HL-60 (cell line): ENCODE data around the gene NUP210.
"Not testable (repeated sequence)": the region's sequence is repeated elsewhere in the genome, so short reads cannot be mapped to it uniquely, and the experiment has no call there.

ENCODE experiments used
- DNase-seq, 2 experiments: peaks; one replicate each; pipeline ENCODE4 v3.0.0-alpha.2; 2010 to 2020; ENCODE audit warnings: low read depth in 1 of 2, low spot score in 1 of 2
- H3K27ac ChIP-seq: fragments of 250-450 bp; sonication (Bioruptor Pico); replicated peaks from 2 replicates; pipeline ENCODE4 v1.5.1; 2020; ENCODE audit warnings: mild to moderate bottlenecking, moderate library complexity
- H3K27me3 ChIP-seq: fragments of 250-450 bp; sonication (Bioruptor Pico); 2 replicates; pipeline ENCODE4 v1.5.1; 2021; ENCODE audit warnings: mild to moderate bottlenecking, moderate library complexity; ENCODE audit not compliant: insufficient read depth, poor library complexity, severe bottlenecking
- H3K4me3 ChIP-seq: replicated peaks from 2 replicates; pipeline ENCODE4 v1.5.1; 2011; ENCODE audit warnings: mild to moderate bottlenecking, control low read depth, low read length; ENCODE audit not compliant: insufficient read depth
- GABPA ChIP-seq: IDR thresholded peaks from 2 replicates; pipeline ENCODE4 v1.6.1; 2012; ENCODE audit warnings: low read depth
- POLR2AphosphoS5 ChIP-seq: IDR thresholded peaks from 2 replicates; pipeline ENCODE4 v1.6.1; 2012; ENCODE audit warnings: low read depth
- SPI1 ChIP-seq: IDR thresholded peaks from 2 replicates; pipeline ENCODE4 v1.6.1; 2012; ENCODE audit warnings: low read depth, mild to moderate bottlenecking, borderline replicate concordance
- TF ChIP-seq, protein P1 (sequence below): IDR thresholded peaks from one replicate; pipeline ENCODE4 v1.5.1; 2011; ENCODE audit warnings: low read length, control low read depth, inconsistent platforms; ENCODE audit not compliant: insufficient read depth
- TF ChIP-seq, protein P2 (sequence below): IDR thresholded peaks from 2 replicates; pipeline ENCODE4 v1.6.1; 2012; ENCODE audit warnings: low read depth; ENCODE audit not compliant: insufficient replicate concordance

NUP210 gene

GRCh38 chr3:13440204-13440817, 20.2 kb upstream of the NUP210 start:
- no peak for DNase-seq
- Histone ChIP-seq H3K4me3 (no peak overlapping the region), H3K27ac (no peak overlapping the region), H3K27me3 (no peaks in the 10 kb centered on the region)
- TF ChIP-seq SPI1 (no peak), GABPA (no peak), POLR2AphosphoS5 (no peak)
- TF ChIP-seq, protein P1, sequence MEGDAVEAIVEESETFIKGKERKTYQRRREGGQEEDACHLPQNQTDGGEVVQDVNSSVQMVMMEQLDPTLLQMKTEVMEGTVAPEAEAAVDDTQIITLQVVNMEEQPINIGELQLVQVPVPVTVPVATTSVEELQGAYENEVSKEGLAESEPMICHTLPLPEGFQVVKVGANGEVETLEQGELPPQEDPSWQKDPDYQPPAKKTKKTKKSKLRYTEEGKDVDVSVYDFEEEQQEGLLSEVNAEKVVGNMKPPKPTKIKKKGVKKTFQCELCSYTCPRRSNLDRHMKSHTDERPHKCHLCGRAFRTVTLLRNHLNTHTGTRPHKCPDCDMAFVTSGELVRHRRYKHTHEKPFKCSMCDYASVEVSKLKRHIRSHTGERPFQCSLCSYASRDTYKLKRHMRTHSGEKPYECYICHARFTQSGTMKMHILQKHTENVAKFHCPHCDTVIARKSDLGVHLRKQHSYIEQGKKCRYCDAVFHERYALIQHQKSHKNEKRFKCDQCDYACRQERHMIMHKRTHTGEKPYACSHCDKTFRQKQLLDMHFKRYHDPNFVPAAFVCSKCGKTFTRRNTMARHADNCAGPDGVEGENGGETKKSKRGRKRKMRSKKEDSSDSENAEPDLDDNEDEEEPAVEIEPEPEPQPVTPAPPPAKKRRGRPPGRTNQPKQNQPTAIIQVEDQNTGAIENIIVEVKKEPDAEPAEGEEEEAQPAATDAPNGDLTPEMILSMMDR: no peak
- TF ChIP-seq, protein P2, sequence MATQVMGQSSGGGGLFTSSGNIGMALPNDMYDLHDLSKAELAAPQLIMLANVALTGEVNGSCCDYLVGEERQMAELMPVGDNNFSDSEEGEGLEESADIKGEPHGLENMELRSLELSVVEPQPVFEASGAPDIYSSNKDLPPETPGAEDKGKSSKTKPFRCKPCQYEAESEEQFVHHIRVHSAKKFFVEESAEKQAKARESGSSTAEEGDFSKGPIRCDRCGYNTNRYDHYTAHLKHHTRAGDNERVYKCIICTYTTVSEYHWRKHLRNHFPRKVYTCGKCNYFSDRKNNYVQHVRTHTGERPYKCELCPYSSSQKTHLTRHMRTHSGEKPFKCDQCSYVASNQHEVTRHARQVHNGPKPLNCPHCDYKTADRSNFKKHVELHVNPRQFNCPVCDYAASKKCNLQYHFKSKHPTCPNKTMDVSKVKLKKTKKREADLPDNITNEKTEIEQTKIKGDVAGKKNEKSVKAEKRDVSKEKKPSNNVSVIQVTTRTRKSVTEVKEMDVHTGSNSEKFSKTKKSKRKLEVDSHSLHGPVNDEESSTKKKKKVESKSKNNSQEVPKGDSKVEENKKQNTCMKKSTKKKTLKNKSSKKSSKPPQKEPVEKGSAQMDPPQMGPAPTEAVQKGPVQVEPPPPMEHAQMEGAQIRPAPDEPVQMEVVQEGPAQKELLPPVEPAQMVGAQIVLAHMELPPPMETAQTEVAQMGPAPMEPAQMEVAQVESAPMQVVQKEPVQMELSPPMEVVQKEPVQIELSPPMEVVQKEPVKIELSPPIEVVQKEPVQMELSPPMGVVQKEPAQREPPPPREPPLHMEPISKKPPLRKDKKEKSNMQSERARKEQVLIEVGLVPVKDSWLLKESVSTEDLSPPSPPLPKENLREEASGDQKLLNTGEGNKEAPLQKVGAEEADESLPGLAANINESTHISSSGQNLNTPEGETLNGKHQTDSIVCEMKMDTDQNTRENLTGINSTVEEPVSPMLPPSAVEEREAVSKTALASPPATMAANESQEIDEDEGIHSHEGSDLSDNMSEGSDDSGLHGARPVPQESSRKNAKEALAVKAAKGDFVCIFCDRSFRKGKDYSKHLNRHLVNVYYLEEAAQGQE: no peak

DNA sequence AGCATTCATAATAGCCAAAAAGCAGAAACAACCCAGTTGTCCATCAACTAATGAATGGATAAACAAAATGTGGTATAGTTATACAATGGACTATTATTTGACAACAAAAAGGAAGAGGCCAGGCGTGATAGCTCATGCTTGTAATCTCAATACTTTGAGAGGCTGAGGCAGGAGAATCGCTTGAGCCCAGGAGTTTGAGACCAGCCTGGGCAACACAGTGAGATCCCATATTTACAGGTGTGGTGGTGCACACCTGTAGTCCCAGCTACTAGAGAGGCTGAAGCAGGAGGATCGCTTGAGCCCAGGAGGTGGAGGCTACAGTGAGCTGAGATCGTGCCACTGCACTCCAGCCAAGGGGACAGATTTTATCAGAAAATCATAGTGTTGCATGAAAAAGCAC, 16.1 kb upstream of the NUP210 start:
- H3K4me3 ChIP-seq, H3K27ac ChIP-seq, DNase-seq, H3K27me3 ChIP-seq: not testable (repeated sequence)

GRCh38 chr3:13433912-13434311, 13.8 kb upstream of the NUP210 start:
- TF ChIP-seq, protein P1: no peak
- TF ChIP-seq POLR2AphosphoS5 (no peak), SPI1 (no peak), GABPA (no peak)
- TF ChIP-seq, protein P2: no peak
- H3K4me3 ChIP-seq: no peak overlapping the region
- no peaks in the 10 kb centered on the region for H3K27me3 ChIP-seq
- no peak for DNase-seq
- no peak overlapping the region for H3K27ac ChIP-seq

GRCh38 chr3:13432093-13432492, 12.0 kb upstream of the NUP210 start:
- Histone ChIP-seq H3K4me3 (no peak overlapping the region), H3K27me3 (no peaks in the 10 kb centered on the region), H3K27ac (no peak overlapping the region)
- no peak for TF ChIP-seq GABPA
- TF ChIP-seq, protein P1: no peak
- no peak for TF ChIP-seq POLR2AphosphoS5
- TF ChIP-seq, protein P2: no peak
- TF ChIP-seq SPI1: no peak
- DNase-seq: no peak

GRCh38 chr3:13430411-13430875, 10.3 kb upstream of the NUP210 start:
- not testable (repeated sequence) for H3K27me3 ChIP-seq, H3K27ac ChIP-seq, DNase-seq

More at GRCh38 chr3:13430411-13430875, 10.3 kb upstream of the NUP210 start:
- H3K4me3 ChIP-seq: not testable (repeated sequence)
